Liver (tissue), 9 donors: Measurements from ENCODE around the gene FES. TPM values are rescaled to one million over a fixed set of nuclear protein-coding genes. Genes with fewer than 3 reads are reported as not detected.

Experiments used
- DNase-seq: peaks from one replicate; pipeline ENCODE4 v3.0.0-alpha.2; 2017; ENCODE audit warnings: low spot score
- H3K27ac ChIP-seq, 2 donors: one replicate each; pipeline ENCODE4 v1.7.0; 2013; ENCODE audit warnings: inconsistent platforms in 2 of 2, low read length in 2 of 2, control low read depth in 1 of 2, low read depth in 1 of 2, mild to moderate bottlenecking in 1 of 2
- H3K27me3 ChIP-seq, 4 donors: one replicate each; pipeline versions ENCODE4 v1.6.1 to v1.7.0; 2013; ENCODE audit warnings: low read length in 3 of 4, inconsistent platforms in 1 of 4, mild to moderate bottlenecking in 1 of 4, moderate library complexity in 1 of 4; ENCODE audit not compliant: control insufficient read depth in 4 of 4, insufficient read depth in 4 of 4
- H3K36me3 ChIP-seq, 4 donors: one replicate each; pipeline versions ENCODE4 v1.6.1 to v1.7.0; 2013; ENCODE audit warnings: low read length in 3 of 4, mild to moderate bottlenecking in 3 of 4, low read depth in 1 of 4, moderate library complexity in 1 of 4; ENCODE audit not compliant: control insufficient read depth in 4 of 4, insufficient read depth in 3 of 4
- H3K4me1 ChIP-seq, 4 donors: one replicate each; pipeline versions ENCODE4 v1.6.1 to v1.7.0; 2013; ENCODE audit warnings: low read length in 3 of 4, mild to moderate bottlenecking in 3 of 4, moderate library complexity in 1 of 4; ENCODE audit not compliant: control insufficient read depth in 4 of 4, insufficient read depth in 4 of 4
- H3K4me3 ChIP-seq, 3 donors: one replicate each; pipeline versions ENCODE4 v1.6.1 to v1.7.0; 2013; ENCODE audit warnings: low read length in 3 of 3, control low read depth in 1 of 3, low read depth in 1 of 3, mild to moderate bottlenecking in 1 of 3
- H3K9ac ChIP-seq, 2 donors: one replicate each; pipeline ENCODE4 v1.7.0; 2013; ENCODE audit warnings: low read length in 2 of 2, mild to moderate bottlenecking in 2 of 2, moderate library complexity in 2 of 2, control low read depth in 1 of 2, low read depth in 1 of 2
- H3K9me3 ChIP-seq, 4 donors: one replicate each; pipeline versions ENCODE4 v1.6.1 to v1.7.0; 2013; ENCODE audit warnings: low read length in 3 of 4; ENCODE audit not compliant: control insufficient read depth in 4 of 4
- EGR1 ChIP-seq, 2 donors: IDR thresholded peaks; 2 replicates each; pipeline ENCODE4 v1.6.1; 2016 to 2018; ENCODE audit warnings: antibody characterized with exemption in 2 of 2, low read depth in 2 of 2
- FOXA2 ChIP-seq: IDR thresholded peaks from 2 replicates; pipeline ENCODE4 v1.6.1; 2016; ENCODE audit warnings: antibody characterized with exemption
- GABPA ChIP-seq, 2 donors: IDR thresholded peaks in 1 of 2; conservative IDR thresholded peaks in 1 of 2; 2 replicates each; pipeline ENCODE4 v1.6.1; 2016; ENCODE audit warnings: antibody characterized with exemption in 2 of 2, mild to moderate bottlenecking in 1 of 2, moderate library complexity in 1 of 2
- HNF4A ChIP-seq, 2 donors: conservative IDR thresholded peaks; 2 replicates each; pipeline ENCODE4 v1.6.1; 2016; ENCODE audit warnings: antibody characterized with exemption in 2 of 2, mild to moderate bottlenecking in 2 of 2
- HNF4G ChIP-seq: IDR thresholded peaks from 2 replicates; pipeline ENCODE4 v1.6.1; 2016; ENCODE audit warnings: antibody characterized with exemption
- JUND ChIP-seq, 2 donors: IDR thresholded peaks; 2 replicates each; pipeline ENCODE4 v1.6.1; 2016; ENCODE audit warnings: antibody characterized with exemption in 2 of 2
- NR2F2 ChIP-seq: IDR thresholded peaks from 2 replicates; pipeline ENCODE4 v1.6.1; 2016; ENCODE audit warnings: antibody characterized with exemption
- RAD21 ChIP-seq, 2 donors: IDR thresholded peaks; 2 replicates each; pipeline ENCODE4 v1.6.1; 2016; ENCODE audit warnings: antibody characterized with exemption in 2 of 2, mild to moderate bottlenecking in 2 of 2
- RXRA ChIP-seq, 2 donors: IDR thresholded peaks; 2 replicates each; pipeline ENCODE4 v1.6.1; 2017 to 2018; ENCODE audit warnings: antibody characterized with exemption in 2 of 2, mild to moderate bottlenecking in 1 of 2
- SP1 ChIP-seq: IDR thresholded peaks from 2 replicates; pipeline ENCODE4 v1.6.1; 2018; ENCODE audit warnings: antibody characterized with exemption, mild to moderate bottlenecking
- TAF1 ChIP-seq: conservative IDR thresholded peaks from 2 replicates; pipeline ENCODE4 v1.6.1; 2016; ENCODE audit warnings: antibody characterized with exemption, mild to moderate bottlenecking
- YY1 ChIP-seq: IDR thresholded peaks from 2 replicates; pipeline ENCODE4 v1.6.1; 2016; ENCODE audit warnings: antibody characterized with exemption, mild to moderate bottlenecking
- WGBS: extraction: QIAGEN DNeasy Blood & Tissue Kit; methylation state at CpG from one replicate; pipeline ENCODE4 v1.1.7; 2013; 5-methylcytosine and 5-hydroxymethylcytosine counted together
- polyA plus RNA-seq, 2 donors: library from polyadenylated mRNA; stranded (reverse) in 1 of 2; unstranded in 1 of 2; fragments of 200-250 nt in 1 of 2; fragments of >200 nt in 1 of 2; fragmentation: Nextera tagmentation in 1 of 2; extraction: Ambion mirVana in 1 of 2; gene quantifications; one replicate each; pipeline versions ENCODE4 v1.2.1 to v1.2.3, GENCODE V29; 2013 to 2015
- total RNA-seq, 2 donors: library from RNA; depleted of rRNA; stranded (reverse); fragments of >200 nt; gene quantifications; one replicate each; pipeline ENCODE4 v1.2.3, GENCODE V29; 2014
- TF ChIP-seq, protein P1 (sequence below): IDR thresholded peaks from 2 replicates; pipeline ENCODE4 v1.6.1; 2016; ENCODE audit warnings: antibody characterized with exemption
- TF ChIP-seq, protein P2 (sequence below): fragments of 150-350 bp; IDR thresholded peaks from 2 replicates; pipeline ENCODE4 v1.5.1; 2017; ENCODE audit warnings: improper control_type of control experiment, low read depth, low read length; ENCODE audit not compliant: missing input control
- TF ChIP-seq, protein P3 (sequence below): IDR thresholded peaks from 2 replicates; pipeline ENCODE4 v1.6.1; 2016; ENCODE audit warnings: antibody characterized with exemption, mild to moderate bottlenecking
- TF ChIP-seq, protein P4 (sequence below): IDR thresholded peaks from 2 replicates; pipeline ENCODE4 v1.6.1; 2016; ENCODE audit warnings: antibody characterized with exemption
- donor health status: healthy.
- donor health status: healthy.
- donor health status: healthy.
- donor health status: healthy.
- donor health status: healthy.

FES gene
- total and polyA plus RNA-seq, 4 donors: 12.1 to 43.1 (median 28.8) TPM

DNA sequence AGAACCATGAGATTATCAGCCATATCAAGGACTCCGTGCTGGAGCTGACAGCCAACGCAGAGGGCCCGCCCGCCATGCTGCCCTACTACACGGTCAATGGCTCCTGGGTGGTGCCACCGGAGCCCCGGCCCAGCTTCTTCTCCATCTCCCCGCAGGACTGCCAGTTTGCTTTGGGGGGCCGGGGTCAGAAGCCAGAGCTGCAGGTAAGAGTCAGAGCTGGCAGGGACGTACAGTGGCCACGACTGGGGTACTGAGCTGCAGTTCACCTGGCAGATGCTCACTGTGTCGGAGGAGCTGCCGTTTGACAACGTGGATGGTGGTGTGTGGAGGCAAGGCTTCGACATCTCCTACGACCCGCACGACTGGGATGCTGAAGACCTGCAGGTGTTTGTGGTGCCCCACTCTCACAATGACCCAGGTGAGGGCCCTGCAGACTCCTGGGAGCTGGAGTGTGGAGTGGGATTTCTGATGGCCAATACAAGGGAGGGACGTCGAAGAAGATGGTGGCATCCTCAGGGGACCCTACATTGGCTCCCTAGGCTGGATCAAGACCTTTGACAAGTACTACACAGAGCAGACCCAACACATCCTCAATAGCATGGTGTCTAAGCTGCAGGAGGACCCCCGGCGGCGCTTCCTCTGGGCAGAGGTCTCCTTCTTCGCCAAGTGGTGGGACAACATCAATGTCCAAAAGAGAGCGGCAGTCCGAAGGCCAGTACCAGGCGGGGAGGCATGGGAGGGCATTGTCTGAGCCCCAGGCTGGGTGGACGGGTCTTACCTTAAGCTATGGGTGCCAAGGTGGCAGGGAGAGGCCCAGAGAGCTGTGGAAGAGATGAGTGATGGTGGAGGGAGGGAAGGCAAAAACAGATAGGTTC, 21.2 kb downstream of the FES start:
- H3K4me3 ChIP-seq: no peak overlapping the region
- no peak for DNase-seq
- TF ChIP-seq RAD21 (IDR thresholded peaks at IDR 0.05): no peak
- TF ChIP-seq HNF4G: no peak
- no peak for TF ChIP-seq JUND (IDR thresholded peaks at IDR 0.05)
- TF ChIP-seq EGR1 (IDR thresholded peaks at IDR 0.05; ENCODE audit: low read depth in 2 of 2): no peak
- no peak for TF ChIP-seq TAF1
- TF ChIP-seq GABPA (IDR thresholded peaks at IDR 0.05 in 1 of 2, conservative IDR thresholded peaks at IDR 0.05 in 1 of 2): no peak
- TF ChIP-seq, protein P1, sequence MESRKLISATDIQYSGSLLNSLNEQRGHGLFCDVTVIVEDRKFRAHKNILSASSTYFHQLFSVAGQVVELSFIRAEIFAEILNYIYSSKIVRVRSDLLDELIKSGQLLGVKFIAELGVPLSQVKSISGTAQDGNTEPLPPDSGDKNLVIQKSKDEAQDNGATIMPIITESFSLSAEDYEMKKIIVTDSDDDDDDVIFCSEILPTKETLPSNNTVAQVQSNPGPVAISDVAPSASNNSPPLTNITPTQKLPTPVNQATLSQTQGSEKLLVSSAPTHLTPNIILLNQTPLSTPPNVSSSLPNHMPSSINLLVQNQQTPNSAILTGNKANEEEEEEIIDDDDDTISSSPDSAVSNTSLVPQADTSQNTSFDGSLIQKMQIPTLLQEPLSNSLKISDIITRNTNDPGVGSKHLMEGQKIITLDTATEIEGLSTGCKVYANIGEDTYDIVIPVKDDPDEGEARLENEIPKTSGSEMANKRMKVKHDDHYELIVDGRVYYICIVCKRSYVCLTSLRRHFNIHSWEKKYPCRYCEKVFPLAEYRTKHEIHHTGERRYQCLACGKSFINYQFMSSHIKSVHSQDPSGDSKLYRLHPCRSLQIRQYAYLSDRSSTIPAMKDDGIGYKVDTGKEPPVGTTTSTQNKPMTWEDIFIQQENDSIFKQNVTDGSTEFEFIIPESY: no peak
- TF ChIP-seq, protein P2, sequence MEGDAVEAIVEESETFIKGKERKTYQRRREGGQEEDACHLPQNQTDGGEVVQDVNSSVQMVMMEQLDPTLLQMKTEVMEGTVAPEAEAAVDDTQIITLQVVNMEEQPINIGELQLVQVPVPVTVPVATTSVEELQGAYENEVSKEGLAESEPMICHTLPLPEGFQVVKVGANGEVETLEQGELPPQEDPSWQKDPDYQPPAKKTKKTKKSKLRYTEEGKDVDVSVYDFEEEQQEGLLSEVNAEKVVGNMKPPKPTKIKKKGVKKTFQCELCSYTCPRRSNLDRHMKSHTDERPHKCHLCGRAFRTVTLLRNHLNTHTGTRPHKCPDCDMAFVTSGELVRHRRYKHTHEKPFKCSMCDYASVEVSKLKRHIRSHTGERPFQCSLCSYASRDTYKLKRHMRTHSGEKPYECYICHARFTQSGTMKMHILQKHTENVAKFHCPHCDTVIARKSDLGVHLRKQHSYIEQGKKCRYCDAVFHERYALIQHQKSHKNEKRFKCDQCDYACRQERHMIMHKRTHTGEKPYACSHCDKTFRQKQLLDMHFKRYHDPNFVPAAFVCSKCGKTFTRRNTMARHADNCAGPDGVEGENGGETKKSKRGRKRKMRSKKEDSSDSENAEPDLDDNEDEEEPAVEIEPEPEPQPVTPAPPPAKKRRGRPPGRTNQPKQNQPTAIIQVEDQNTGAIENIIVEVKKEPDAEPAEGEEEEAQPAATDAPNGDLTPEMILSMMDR: no peak
- H3K4me1 ChIP-seq: peaks cover 0 to 18% (median 9%) of the 10 kb centered on the region in 4 donors
- 97% methylated on average over 28 of the region's 28 CpGs for WGBS
- H3K36me3 ChIP-seq: peaks cover 34 to 50% (median 45%) of the 10 kb centered on the region in 4 donors
- H3K27ac ChIP-seq: no peak overlapping the region
- no peaks in the 10 kb centered on the region for H3K27me3 ChIP-seq
- no peak overlapping the region for H3K9ac ChIP-seq
- no peaks in the 10 kb centered on the region for H3K9me3 ChIP-seq

DNA sequence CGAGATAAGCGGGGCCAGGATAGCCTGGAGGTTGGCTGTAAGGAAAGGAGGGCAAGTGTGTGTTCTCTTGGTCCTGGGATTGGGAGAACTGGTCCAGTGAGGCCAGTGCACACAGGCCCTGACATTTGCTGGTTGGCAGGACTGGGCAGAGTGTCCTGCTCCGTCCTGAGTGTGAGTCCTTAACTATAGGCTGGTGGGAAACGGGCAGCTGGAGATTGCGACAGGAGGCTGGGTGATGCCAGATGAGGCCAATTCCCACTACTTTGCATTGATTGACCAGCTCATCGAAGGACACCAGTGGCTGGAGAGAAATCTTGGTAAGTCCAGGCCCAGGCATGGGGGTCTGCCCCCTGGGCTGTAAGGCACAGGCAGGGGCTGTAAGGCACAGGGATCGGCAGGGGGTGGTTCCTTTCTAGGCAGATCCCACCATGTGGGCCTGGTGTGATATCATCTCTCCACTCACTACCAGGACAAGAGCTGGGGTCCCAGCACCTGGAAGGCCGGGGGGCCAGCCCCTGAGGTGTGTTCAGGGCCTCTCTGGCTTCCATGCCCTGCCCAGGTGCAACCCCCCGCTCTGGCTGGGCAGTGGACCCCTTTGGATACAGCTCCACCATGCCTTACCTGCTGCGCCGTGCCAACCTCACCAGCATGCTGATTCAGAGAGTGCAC, 22.0 kb downstream of the FES start:
- H3K27me3 ChIP-seq: no peaks in the 10 kb centered on the region
- peaks cover 0 to 18% (median 9%) of the 10 kb centered on the region in 4 donors for H3K4me1 ChIP-seq
- no peak overlapping the region for H3K27ac ChIP-seq
- H3K4me3 ChIP-seq: no peak overlapping the region
- no peak for DNase-seq
- TF ChIP-seq RXRA (IDR thresholded peaks at IDR 0.05): no peak
- peaks cover 40 to 58% (median 52%) of the 10 kb centered on the region in 4 donors for H3K36me3 ChIP-seq
- no peaks in the 10 kb centered on the region for H3K9me3 ChIP-seq
- WGBS: 97% methylated on average over 11 of the region's 11 CpGs
- H3K9ac ChIP-seq: no peak overlapping the region

DNA sequence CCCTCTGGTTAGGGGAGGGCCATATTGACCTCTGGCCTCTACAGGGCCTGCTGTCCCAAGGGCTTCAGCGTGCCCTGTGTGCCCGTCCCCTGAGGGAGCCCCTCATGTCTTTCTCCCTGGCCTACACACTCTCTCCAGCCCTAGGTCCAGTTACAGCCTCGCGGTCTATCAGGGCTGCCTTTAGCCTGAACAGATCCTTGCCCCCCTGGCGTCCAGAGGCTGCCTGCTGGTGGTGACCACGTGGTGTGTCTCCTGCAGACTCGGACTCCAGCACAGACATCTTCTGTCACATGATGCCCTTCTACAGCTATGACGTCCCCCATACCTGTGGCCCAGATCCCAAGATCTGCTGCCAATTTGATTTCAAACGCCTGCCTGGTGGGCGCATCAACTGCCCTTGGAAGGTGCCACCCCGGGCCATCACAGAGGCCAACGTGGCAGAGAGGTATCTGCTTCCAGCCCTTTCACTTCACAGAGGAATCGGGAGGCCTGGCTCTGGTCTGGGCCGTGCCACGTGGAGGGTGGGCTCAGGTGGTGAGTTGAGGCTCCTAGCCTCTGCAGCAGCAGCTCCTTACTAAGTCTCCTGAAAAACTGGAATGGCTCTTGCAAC, 22.9 kb downstream of the FES start:
- Histone ChIP-seq H3K27ac (no peak overlapping the region), H3K4me3 (no peak overlapping the region), H3K9me3 (no peaks in the 10 kb centered on the region), H3K4me1 (peaks cover 0 to 11% (median 5%) of the 10 kb centered on the region in 4 donors), H3K27me3 (no peaks in the 10 kb centered on the region), H3K36me3 (peaks cover 44 to 66% (median 60%) of the 10 kb centered on the region in 4 donors), H3K9ac (no peak overlapping the region)
- WGBS: 94% methylated on average over 15 of the region's 15 CpGs
- no peak for DNase-seq
- TF ChIP-seq, protein P3, sequence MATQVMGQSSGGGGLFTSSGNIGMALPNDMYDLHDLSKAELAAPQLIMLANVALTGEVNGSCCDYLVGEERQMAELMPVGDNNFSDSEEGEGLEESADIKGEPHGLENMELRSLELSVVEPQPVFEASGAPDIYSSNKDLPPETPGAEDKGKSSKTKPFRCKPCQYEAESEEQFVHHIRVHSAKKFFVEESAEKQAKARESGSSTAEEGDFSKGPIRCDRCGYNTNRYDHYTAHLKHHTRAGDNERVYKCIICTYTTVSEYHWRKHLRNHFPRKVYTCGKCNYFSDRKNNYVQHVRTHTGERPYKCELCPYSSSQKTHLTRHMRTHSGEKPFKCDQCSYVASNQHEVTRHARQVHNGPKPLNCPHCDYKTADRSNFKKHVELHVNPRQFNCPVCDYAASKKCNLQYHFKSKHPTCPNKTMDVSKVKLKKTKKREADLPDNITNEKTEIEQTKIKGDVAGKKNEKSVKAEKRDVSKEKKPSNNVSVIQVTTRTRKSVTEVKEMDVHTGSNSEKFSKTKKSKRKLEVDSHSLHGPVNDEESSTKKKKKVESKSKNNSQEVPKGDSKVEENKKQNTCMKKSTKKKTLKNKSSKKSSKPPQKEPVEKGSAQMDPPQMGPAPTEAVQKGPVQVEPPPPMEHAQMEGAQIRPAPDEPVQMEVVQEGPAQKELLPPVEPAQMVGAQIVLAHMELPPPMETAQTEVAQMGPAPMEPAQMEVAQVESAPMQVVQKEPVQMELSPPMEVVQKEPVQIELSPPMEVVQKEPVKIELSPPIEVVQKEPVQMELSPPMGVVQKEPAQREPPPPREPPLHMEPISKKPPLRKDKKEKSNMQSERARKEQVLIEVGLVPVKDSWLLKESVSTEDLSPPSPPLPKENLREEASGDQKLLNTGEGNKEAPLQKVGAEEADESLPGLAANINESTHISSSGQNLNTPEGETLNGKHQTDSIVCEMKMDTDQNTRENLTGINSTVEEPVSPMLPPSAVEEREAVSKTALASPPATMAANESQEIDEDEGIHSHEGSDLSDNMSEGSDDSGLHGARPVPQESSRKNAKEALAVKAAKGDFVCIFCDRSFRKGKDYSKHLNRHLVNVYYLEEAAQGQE: no peak
- TF ChIP-seq TAF1 (no peak), FOXA2 (no peak), YY1 (no peak), HNF4G (no peak), NR2F2 (no peak), RAD21 (IDR thresholded peaks at IDR 0.05) (no peak), EGR1 (IDR thresholded peaks at IDR 0.05; ENCODE audit: low read depth in 2 of 2) (no peak), SP1 (no peak), GABPA (IDR thresholded peaks at IDR 0.05 in 1 of 2, conservative IDR thresholded peaks at IDR 0.05 in 1 of 2) (no peak), RXRA (IDR thresholded peaks at IDR 0.05) (no peak), HNF4A (conservative IDR thresholded peaks at IDR 0.05) (no peak)
- TF ChIP-seq, protein P4, sequence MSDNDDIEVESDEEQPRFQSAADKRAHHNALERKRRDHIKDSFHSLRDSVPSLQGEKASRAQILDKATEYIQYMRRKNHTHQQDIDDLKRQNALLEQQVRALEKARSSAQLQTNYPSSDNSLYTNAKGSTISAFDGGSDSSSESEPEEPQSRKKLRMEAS: no peak
